GM19043 (cell line): ENCODE results near the gene ADCY2.

Experiments
- ATAC-seq: cut with Tn5 transposase; IDR thresholded peaks from one replicate; pipeline ENCODE4 v1.9.1; 2021; ENCODE audit warnings: low read depth; ENCODE audit not compliant: unreplicated experiment

ADCY2 gene

GRCh38 chr5:7577381-7577780, 181.4 kb downstream of the ADCY2 start:
- ATAC-seq, result no peak

- no peak for ATAC-seq
Observed at GRCh38 chr5:7578071-7578470, 182.1 kb downstream of the ADCY2 start.

- no peak for ATAC-seq
Observed at GRCh38 chr5:7584749-7585148, 188.8 kb downstream of the ADCY2 start.

- ATAC-seq, result no peak
Observed at GRCh38 chr5:7585807-7586206, 189.9 kb downstream of the ADCY2 start.

- no peak for ATAC-seq
Observed at GRCh38 chr5:7586480-7586879, 190.5 kb downstream of the ADCY2 start.

DNA sequence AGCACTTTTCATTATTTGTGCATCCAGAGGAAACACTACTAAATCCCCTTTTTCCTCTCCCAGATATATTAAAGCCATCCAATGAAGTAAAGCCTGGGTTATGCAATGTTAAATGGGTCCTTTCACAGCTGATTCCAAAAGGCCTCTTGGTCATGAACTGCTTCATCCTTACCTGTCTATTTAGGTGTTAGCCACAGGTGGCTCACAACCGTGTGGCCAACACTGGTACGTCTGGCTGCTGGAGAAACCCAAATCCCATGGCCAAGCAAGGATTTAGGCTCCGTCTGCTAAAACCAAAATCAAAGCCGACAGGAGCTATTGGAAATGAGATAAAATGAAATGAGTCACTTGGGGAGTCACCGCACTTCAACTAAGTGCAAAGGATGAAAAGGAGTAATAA, 193.9 kb downstream of the ADCY2 start:
- no peak for ATAC-seq

- no peak for ATAC-seq
Observed at GRCh38 chr5:7592910-7593309, 197.0 kb downstream of the ADCY2 start.

DNA sequence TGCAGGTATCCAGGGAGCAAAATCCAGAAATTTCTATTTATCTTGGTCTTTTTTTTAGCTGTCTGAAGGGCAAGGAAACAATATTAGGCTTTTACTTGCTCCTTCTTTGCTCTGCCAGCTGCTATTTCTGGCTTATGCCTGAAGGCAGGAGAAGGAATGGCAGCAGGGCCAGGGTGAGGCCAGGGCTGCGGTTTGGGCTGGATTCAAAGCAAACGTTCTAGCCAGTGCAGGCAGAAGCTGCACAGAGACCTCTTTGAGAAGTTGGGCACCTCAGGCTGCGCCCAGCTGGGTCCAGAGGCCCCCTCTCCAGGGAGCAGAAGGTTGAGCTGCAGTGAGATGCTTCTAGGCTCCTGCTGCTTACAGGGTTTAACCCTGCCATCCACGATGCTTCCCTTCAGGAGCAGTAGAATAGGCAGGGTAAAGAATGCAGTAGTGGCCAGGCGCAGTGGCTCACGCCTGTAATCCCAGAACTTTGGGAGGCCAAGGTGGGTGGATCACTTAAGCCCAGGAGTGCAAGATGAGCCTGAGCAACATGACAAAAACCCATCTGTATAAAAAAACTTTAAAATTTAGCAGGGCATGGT, 201.2 kb downstream of the ADCY2 start:
- ATAC-seq, result no peak

GRCh38 chr5:7606840-7607465, 211.0 kb downstream of the ADCY2 start:
- no peak for ATAC-seq

GRCh38 chr5:7608772-7609171, 212.8 kb downstream of the ADCY2 start:
- ATAC-seq, result no peak

DNA sequence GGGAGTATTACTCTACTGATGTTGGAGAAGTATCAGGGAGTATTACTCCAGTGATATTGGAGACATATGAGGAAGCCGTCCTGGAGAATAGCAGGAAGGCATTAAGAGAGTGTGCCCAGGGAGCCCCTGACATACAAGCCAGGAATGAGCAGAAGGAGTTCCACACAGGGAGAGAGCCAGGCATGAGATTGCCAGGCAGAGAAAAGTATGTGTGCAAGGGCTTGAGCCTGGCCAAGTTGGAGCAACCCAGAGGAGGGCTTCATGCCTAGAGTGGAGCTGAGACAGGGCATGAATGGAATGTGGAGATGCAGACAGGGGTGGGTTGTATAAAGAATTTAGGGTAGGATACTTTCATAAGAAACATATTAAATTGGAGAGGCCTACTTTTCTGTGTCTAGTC, 213.8 kb downstream of the ADCY2 start:
- no peak for ATAC-seq

GRCh38 chr5:7610531-7611177, 214.7 kb downstream of the ADCY2 start:
- no peak for ATAC-seq

DNA sequence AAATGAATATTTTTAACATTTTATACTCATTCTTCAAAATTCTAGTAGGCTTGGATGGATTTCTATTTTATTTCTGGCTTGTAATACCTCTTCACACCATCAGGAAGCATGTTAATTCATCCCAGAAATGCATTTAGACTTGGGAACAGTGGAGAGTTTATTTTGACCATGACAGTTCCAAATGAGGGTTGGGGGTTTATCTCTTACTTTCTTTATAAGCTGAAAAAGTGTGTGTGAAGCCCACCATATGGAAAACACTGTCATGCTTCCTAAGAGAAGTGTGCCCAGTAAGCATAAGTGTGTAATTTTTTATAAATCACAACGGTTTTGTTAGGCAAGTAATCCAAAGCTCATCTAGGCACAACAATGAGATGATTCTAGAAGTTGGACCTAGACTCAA, 215.6 kb downstream of the ADCY2 start:
- no peak for ATAC-seq

DNA sequence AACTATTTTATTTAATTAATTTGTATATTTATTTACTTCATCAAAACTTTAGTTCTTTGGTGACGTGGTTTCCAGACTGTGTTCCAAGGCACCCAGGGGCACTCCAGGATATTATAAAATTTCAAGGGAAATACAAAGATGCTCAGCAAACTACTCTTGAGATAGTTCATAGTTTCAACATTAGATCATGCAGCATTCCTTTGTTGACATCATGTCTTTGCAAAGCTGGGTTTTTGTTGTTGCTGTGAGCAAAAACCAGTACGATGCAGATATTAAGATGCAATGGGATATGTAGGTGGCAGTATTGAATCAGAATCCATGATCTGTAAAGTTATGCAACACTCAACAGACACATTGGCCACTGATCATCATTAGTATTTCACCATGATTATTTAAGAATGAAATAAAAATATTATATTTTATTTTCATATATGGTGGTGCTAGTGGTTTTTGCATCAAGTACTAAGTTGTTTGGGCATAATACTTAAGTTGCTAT, 219.7 kb downstream of the ADCY2 start:
- ATAC-seq, result no peak

DNA sequence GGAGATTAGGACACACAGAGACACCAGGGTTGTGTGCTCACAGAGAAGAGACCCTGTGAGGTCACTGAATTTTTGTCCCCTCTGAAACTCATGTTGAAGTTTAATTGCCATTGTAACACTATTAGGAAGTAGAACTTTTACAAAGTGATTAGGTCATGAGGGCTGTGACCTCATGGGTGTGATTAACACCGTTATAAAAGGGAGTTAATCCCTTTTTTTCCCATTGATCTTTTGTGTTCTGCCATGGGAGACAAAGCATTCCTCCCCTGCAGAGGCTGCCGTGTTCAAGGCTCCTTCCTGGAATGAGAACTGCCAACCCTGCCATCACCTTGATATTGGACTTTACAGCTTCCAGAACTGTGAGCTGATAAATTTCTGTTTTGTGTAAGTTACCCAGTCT, 221.0 kb downstream of the ADCY2 start:
- ATAC-seq, result no peak

GRCh38 chr5:7622498-7622897, 226.6 kb downstream of the ADCY2 start:
- no peak for ATAC-seq

GRCh38 chr5:7625740-7626139, 229.8 kb downstream of the ADCY2 start:
- no peak for ATAC-seq

GRCh38 chr5:7628248-7628647, 232.3 kb downstream of the ADCY2 start:
- no peak for ATAC-seq

DNA sequence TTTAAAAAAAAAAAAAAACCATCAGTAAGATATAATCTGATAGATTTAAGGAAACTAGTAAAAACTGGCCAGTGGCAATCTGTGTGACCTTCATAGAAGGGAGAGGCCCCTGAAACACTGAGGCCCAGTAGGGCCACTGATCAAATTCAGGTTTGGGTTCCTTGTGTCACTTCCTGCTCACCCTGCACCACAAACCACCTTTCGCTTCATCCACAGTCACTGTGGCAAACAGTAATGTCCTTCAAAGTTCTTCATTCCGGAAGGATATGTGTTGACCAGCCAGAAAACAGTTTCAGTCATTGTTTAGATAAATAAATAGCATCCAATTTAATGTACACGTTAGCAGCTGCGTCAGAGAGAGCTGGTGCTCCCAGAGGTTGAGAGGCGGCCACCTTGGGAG, 232.9 kb downstream of the ADCY2 start:
- ATAC-seq, result no peak

DNA sequence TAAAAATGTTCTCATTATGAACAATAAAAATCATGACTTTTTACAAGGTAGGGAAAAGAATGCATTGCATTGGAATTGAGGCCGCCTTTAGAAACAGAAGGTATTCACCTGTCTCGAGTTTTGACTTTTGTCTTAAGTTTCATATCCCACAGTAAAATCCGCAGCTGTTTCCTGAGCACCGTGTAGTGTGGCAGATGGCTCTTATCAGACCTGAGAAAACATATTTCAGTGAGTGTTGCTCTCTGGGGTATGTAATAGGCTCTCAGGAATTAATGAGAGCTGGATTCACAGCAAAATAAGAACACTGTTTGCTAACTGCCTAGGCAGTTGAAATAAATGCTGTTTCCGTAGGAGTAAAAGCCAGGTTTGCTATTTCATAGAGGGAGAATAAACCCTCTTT, 233.6 kb downstream of the ADCY2 start:
- no peak for ATAC-seq

DNA sequence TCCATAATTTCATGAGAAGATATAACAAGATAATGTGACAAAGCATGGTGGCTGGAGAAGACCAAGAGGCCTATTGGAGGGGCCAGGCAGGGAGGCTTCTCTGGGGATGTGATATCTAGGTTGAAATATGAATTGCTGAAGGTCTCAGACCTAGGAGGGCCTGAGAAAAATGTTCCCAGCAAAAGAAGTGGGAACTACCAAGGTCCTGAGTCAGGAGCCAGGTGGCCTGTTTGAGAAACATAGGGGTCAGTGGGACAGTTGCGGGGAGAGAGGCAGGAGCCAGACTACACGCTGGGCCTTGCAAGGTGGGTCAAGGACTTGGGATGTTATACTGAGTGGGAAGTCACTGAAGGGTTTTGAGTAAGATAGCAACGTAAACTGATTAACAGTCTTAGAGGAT, 238.9 kb downstream of the ADCY2 start:
- no peak for ATAC-seq

DNA sequence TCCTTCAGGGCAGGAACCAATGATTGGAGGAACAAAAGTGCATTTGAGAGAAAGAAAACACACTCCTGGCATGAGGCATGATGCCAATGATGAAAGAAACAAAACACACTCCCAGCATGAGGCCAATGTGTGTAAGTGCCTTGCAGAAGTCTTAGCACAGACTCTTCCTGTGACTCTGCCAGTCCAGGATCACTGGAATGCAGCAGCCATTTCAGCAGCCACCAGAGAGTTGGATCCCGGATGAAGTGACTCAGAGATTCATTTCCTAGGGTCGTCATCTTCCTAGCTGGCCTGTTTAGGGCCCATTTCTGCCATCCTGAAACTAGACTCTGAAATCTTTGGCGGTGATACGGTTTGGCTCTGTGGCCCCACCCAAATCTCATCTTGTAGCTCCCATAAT, 242.5 kb downstream of the ADCY2 start:
- no peak for ATAC-seq
